Spleen (tissue), 13 donors: Measurements from ENCODE around the gene ZNF891. TPM values are rescaled to one million over a fixed set of nuclear protein-coding genes. Genes with fewer than 3 reads are reported as not detected.

Experiments used
- DNase-seq: peaks from one replicate; pipeline ENCODE4 v3.0.0-alpha.2; 2020
- H3K27ac ChIP-seq, 8 donors: fragments of 200-600 bp; sonication (generic) in 7 of 8; 1 replicate in 4 of 8; 2 replicates in 4 of 8; pipeline versions ENCODE4 v1.5.0 to v1.8.0; 2016 to 2021; ENCODE audit warnings: inconsistent platforms in 4 of 8, mild to moderate bottlenecking in 4 of 8, moderate library complexity in 1 of 8
- H3K27me3 ChIP-seq, 7 donors: fragments of 200-600 bp; sonication (generic) in 6 of 7; replicated peaks in 1 of 7; 1 replicate in 4 of 7; 2 replicates in 3 of 7; pipeline versions ENCODE4 v1.5.0 to v1.8.0; 2016 to 2021; ENCODE audit warnings: inconsistent platforms in 3 of 7, mild to moderate bottlenecking in 1 of 7
- H3K36me3 ChIP-seq, 6 donors: fragments of 200-600 bp; sonication (generic) in 5 of 6; 1 replicate in 4 of 6; 2 replicates in 2 of 6; pipeline versions ENCODE4 v1.5.0 to v1.8.0; 2016 to 2021; ENCODE audit warnings: inconsistent platforms in 2 of 6
- H3K4me1 ChIP-seq, 6 donors: fragments of 200-600 bp; sonication (generic) in 5 of 6; 1 replicate in 3 of 6; 2 replicates in 3 of 6; pipeline versions ENCODE4 v1.5.0 to v1.8.0; 2016 to 2021; ENCODE audit warnings: inconsistent platforms in 3 of 6
- H3K4me3 ChIP-seq, 8 donors: fragments of 200-600 bp; sonication (generic) in 7 of 8; 1 replicate in 4 of 8; 2 replicates in 4 of 8; pipeline versions ENCODE4 v1.5.0 to v1.8.0; 2016 to 2021; ENCODE audit warnings: inconsistent platforms in 4 of 8, mild to moderate bottlenecking in 4 of 8, moderate library complexity in 2 of 8
- H3K9me3 ChIP-seq, 8 donors: fragments of 200-600 bp; sonication (generic) in 7 of 8; 1 replicate in 4 of 8; 2 replicates in 4 of 8; pipeline versions ENCODE4 v1.5.0 to v1.8.0; 2016 to 2021; ENCODE audit warnings: inconsistent platforms in 4 of 8
- CTCF ChIP-seq, 11 experiments: fragments of 200-600 bp in 7 of 11; fragments of 450-650 bp in 4 of 11; sonication (generic) in 4 of 11; IDR thresholded peaks in 8 of 11; conservative IDR thresholded peaks in 3 of 11; 1 replicate in 7 of 11; 2 replicates in 4 of 11; pipeline versions ENCODE4 v1.4.0 to v1.8.0; 2016 to 2021; ENCODE audit warnings: antibody characterized with exemption in 11 of 11, inconsistent platforms in 4 of 11, mild to moderate bottlenecking in 1 of 11
- POLR2A ChIP-seq, 3 donors: fragments of 450-650 bp; IDR thresholded peaks; one replicate each; pipeline ENCODE4 v1.5.1; 2017; ENCODE audit warnings: antibody characterized with exemption in 3 of 3, mild to moderate bottlenecking in 1 of 3
- POLR2AphosphoS5 ChIP-seq, 3 donors: sonication (generic); formaldehyde crosslinking; IDR thresholded peaks; one replicate each; pipeline ENCODE4 v1.5.1; 2017; ENCODE audit warnings: antibody characterized with exemption in 3 of 3
- WGBS, 5 donors: extraction: QIAGEN DNeasy Blood & Tissue Kit in 3 of 5; methylation state at CpG; one replicate each; pipeline versions ENCODE4 v1.1.5 to v1.1.7; 2013 to 2018; 5-methylcytosine and 5-hydroxymethylcytosine counted together
- intact Hi-C: fragments of 100-400 bp; cut with DNase I; formaldehyde crosslinking; loops from one replicate; pipeline ENCODE4 v1.15.0; 2023; ENCODE audit warnings: low total_unique reads
- long read RNA-seq, 2 donors: transcript quantifications; one replicate each; lab custom pipeline, GENCODE V29; 2026
- polyA plus RNA-seq, 3 donors: library from polyadenylated mRNA; stranded (reverse); fragments of 200-250 nt; gene quantifications; one replicate each; pipeline ENCODE4 v1.2.1, GENCODE V29; 2013
- total RNA-seq, 7 donors: library from RNA; depleted of rRNA in 3 of 7; stranded (reverse); fragments of >200 nt in 3 of 7; fragmentation: NEBNext Ultra II Directional in 4 of 7; extraction: Animal tissue kit (Norgen Biotek cat#: 25700) in 4 of 7; gene quantifications; one replicate each; pipeline versions ENCODE4 v1.1.0 to v1.2.1, GENCODE V29; 2016 to 2021
- donor health status: healthy with polysubstance abuse.
- donor health status: DM: no; HTN: no; CAD: no; lungs with moderate emphysema.
- donor health status: DM: no; HTN: no; CAD: no.
- donor health status: Bipolar disorder and iron deficiency.
- donor health status: healthy.
- donor health status: DM: no; HTN: no; CAD: no.
- donor health status: DM: yes; HTN: yes; CAD: no.

The ZNF891 gene
- 1 to 10 TPM; 2.3 to 5.8 (median 3.2) TPM for total RNA-seq
- under 1 TPM; 0.37 to 0.96 (median 0.39) TPM for polyA plus RNA-seq
- long read RNA-seq, donor 1, full-length matches to known transcripts: 2 of 2 reads
- long read RNA-seq, donor 1, partial matches to known transcripts: 0 of 2 reads
- long read RNA-seq, donor 1, other reads (novel, unspliced or antisense): 0 of 2 reads
- long read RNA-seq, donor 2, full-length matches to known transcripts: 4 of 4 reads
- long read RNA-seq, donor 2, partial matches to known transcripts: 0 of 4 reads
- long read RNA-seq, donor 2, other reads (novel, unspliced or antisense): 0 of 4 reads

- Histone ChIP-seq H3K27ac (peak within 1 kb of the TSS; percentile 94 to 100 (median 99)), H3K9me3 (peaks cover 16 to 85% (median 79%) of the 10 kb centered on the region in 8 donors), H3K36me3 (peaks cover 5 to 71% (median 29%) of the 10 kb centered on the region in 6 donors), H3K4me3 (peak within 1 kb of the TSS; percentile 59 to 91 (median 76)), H3K4me1 (peaks cover 0 to 25% (median 14%) of the 10 kb centered on the region in 6 donors), H3K27me3 (no peaks in the 10 kb centered on the region)
- TF ChIP-seq CTCF (IDR thresholded peaks at IDR 0.05 in 8 of 11, conservative IDR thresholded peaks at IDR 0.05 in 3 of 11) (peak in 4 of 11 experiments; percentile 8 to 25 (median 18)), POLR2AphosphoS5 (IDR thresholded peaks at IDR 0.05) (peak; percentile 96 to 98 (median 97)), POLR2A (IDR thresholded peaks at IDR 0.05) (peak; percentile 13 to 73 (median 69))
- WGBS, 5 donors: 0 to 1% (median 0%) methylated on average over 27 to 87 of the region's 87 CpGs
- intact Hi-C loops: loop anchor here (5.0 kb wide), 1 partner anchor 48 kb away; the partner anchor contains the start of gene ZNF140
- peak; percentile 99 for DNase-seq
Measured at GRCh38 chr12:133130038-133130807, at the start of gene ZNF891, which contains the start of gene ZNF10. ZNF891 (minus strand) TSS chr12:133130274; CDS start chr12:133121918, 8,356 bp downstream. ZNF10 (plus strand) TSS chr12:133130627; CDS start chr12:133144493, 13,866 bp downstream.

GRCh38 chr12:133174901-133175300 lies 44.8 kb upstream of the ZNF891 start:
- H3K27me3 ChIP-seq: no peaks in the 10 kb centered on the region
- peaks cover 0 to 100% (median 100%) of the 10 kb centered on the region in 8 donors for H3K9me3 ChIP-seq

GRCh38 chr12:133172491-133172890 lies 42.4 kb upstream of the ZNF891 start:
- intact Hi-C loops: no loop called here

More at GRCh38 chr12:133174901-133175300, 44.8 kb upstream of the ZNF891 start:
- intact Hi-C loops: no loop called here
- H3K36me3 ChIP-seq: no peaks in the 10 kb centered on the region
- no peaks in the 10 kb centered on the region for H3K4me1 ChIP-seq
- WGBS, 5 donors: 68 to 91% (median 79%) methylated on average over 1 of the region's 1 CpG
- DNase-seq: no peak
- TF ChIP-seq POLR2A (IDR thresholded peaks at IDR 0.05) (no peak), POLR2AphosphoS5 (IDR thresholded peaks at IDR 0.05) (no peak), CTCF (IDR thresholded peaks at IDR 0.05 in 8 of 11, conservative IDR thresholded peaks at IDR 0.05 in 3 of 11) (no peak)
- H3K4me3 ChIP-seq: no peak overlapping the region
- no peak overlapping the region for H3K27ac ChIP-seq

More at GRCh38 chr12:133172491-133172890, 42.4 kb upstream of the ZNF891 start:
- Histone ChIP-seq H3K27me3 (no peaks in the 10 kb centered on the region), H3K27ac (no peak overlapping the region), H3K4me1 (no peaks in the 10 kb centered on the region), H3K36me3 (no peaks in the 10 kb centered on the region), H3K4me3 (peak overlapping the region in 1 of 8 donors; percentile 4), H3K9me3 (peaks cover 0 to 100% (median 100%) of the 10 kb centered on the region in 8 donors)
- 84 to 93% (median 88%) methylated on average over 1 of the region's 1 CpG for WGBS, 5 donors
- TF ChIP-seq POLR2AphosphoS5 (IDR thresholded peaks at IDR 0.05) (no peak), CTCF (IDR thresholded peaks at IDR 0.05 in 8 of 11, conservative IDR thresholded peaks at IDR 0.05 in 3 of 11) (no peak), POLR2A (IDR thresholded peaks at IDR 0.05) (no peak)
- DNase-seq: no peak
